SK-N-SH treated with all-trans-retinoic acid at 6 μM for 48 hours (cell line): Measurements from ENCODE around the gene PGC.

Experiments used
- ATAC-seq: fragments of 200-7000 bp; cut with Tn5 transposase; 3 replicates; pipeline ENCODE4 v1.9.1; 2020; ENCODE audit warnings: mild to moderate bottlenecking, moderate library complexity
- ARNTL ChIP-seq: fragments of 450-650 bp; formaldehyde crosslinking; IDR thresholded peaks from 2 replicates; pipeline ENCODE4 v1.5.0; 2020; ENCODE audit warnings: low read depth, mild to moderate bottlenecking, moderate library complexity, borderline replicate concordance
- BACH2 ChIP-seq: fragments of 250-450 bp; sonication (Bioruptor Pico); IDR thresholded peaks from 2 replicates; pipeline ENCODE4 v1.9.0; 2021; ENCODE audit warnings: mild to moderate bottlenecking, borderline replicate concordance
- CSDC2 ChIP-seq: fragments of 250-450 bp; sonication (Bioruptor Pico); IDR thresholded peaks from 2 replicates; pipeline ENCODE4 v1.5.0; 2020; ENCODE audit warnings: mild to moderate bottlenecking, moderate library complexity
- ESRRG ChIP-seq: fragments of 250-450 bp; sonication (Bioruptor Pico); IDR thresholded peaks from 2 replicates; pipeline ENCODE4 v1.6.1; 2021; ENCODE audit warnings: mild to moderate bottlenecking
- RARB ChIP-seq: fragments of 250-450 bp; sonication (Bioruptor Pico); IDR thresholded peaks from 2 replicates; pipeline ENCODE4 v1.8.0; 2021; ENCODE audit warnings: mild to moderate bottlenecking, moderate library complexity
- TCF4 ChIP-seq: fragments of 250-450 bp; sonication (Bioruptor Pico); IDR thresholded peaks from 2 replicates; pipeline ENCODE4 v1.8.0; 2021; ENCODE audit warnings: mild to moderate bottlenecking, moderate library complexity, borderline replicate concordance
- TOX ChIP-seq: fragments of 250-450 bp; sonication (Bioruptor Pico); IDR thresholded peaks from 2 replicates; pipeline ENCODE4 v1.8.0; 2021; ENCODE audit warnings: mild to moderate bottlenecking, moderate library complexity, borderline replicate concordance
- ZFP3 ChIP-seq: fragments of 250-450 bp; sonication (Bioruptor Pico); IDR thresholded peaks from 2 replicates; pipeline ENCODE4 v1.5.0; 2020; ENCODE audit warnings: mild to moderate bottlenecking, moderate library complexity
- ZFP30 ChIP-seq: fragments of 450-650 bp; formaldehyde crosslinking; IDR thresholded peaks from 2 replicates; pipeline ENCODE4 v1.5.0; 2022; ENCODE audit warnings: mild to moderate bottlenecking, moderate library complexity
- ZNF565 ChIP-seq: fragments of 450-650 bp; formaldehyde crosslinking; conservative IDR thresholded peaks from 2 replicates; pipeline ENCODE4 v1.5.0; 2020; ENCODE audit warnings: low read depth, mild to moderate bottlenecking, moderate library complexity
- ZNF8 ChIP-seq: fragments of 450-650 bp; formaldehyde crosslinking; IDR thresholded peaks from 2 replicates; pipeline ENCODE4 v1.5.0; 2020; ENCODE audit warnings: mild to moderate bottlenecking, moderate library complexity
- TF ChIP-seq, protein P1 (sequence below): fragments of 250-450 bp; sonication (Bioruptor Pico); IDR thresholded peaks from 2 replicates; pipeline ENCODE4 v1.5.0; 2020; ENCODE audit warnings: mild to moderate bottlenecking, moderate library complexity
- TF ChIP-seq, protein P2 (sequence below): fragments of 250-450 bp; sonication (Bioruptor Pico); IDR thresholded peaks from 2 replicates; pipeline ENCODE4 v1.8.0; 2021; ENCODE audit warnings: low read depth, mild to moderate bottlenecking, moderate library complexity, borderline replicate concordance
- TF ChIP-seq, protein P3 (sequence below): fragments of 250-450 bp; sonication (Bioruptor Pico); IDR thresholded peaks from 2 replicates; pipeline ENCODE4 v1.8.0; 2020; ENCODE audit warnings: mild to moderate bottlenecking, moderate library complexity, borderline replicate concordance
- TF ChIP-seq, protein P4 (sequence below): fragments of 250-450 bp; sonication (Bioruptor Pico); IDR thresholded peaks from 2 replicates; pipeline ENCODE4 v1.5.1; 2021; ENCODE audit warnings: mild to moderate bottlenecking, moderate library complexity

Gene PGC

DNA sequence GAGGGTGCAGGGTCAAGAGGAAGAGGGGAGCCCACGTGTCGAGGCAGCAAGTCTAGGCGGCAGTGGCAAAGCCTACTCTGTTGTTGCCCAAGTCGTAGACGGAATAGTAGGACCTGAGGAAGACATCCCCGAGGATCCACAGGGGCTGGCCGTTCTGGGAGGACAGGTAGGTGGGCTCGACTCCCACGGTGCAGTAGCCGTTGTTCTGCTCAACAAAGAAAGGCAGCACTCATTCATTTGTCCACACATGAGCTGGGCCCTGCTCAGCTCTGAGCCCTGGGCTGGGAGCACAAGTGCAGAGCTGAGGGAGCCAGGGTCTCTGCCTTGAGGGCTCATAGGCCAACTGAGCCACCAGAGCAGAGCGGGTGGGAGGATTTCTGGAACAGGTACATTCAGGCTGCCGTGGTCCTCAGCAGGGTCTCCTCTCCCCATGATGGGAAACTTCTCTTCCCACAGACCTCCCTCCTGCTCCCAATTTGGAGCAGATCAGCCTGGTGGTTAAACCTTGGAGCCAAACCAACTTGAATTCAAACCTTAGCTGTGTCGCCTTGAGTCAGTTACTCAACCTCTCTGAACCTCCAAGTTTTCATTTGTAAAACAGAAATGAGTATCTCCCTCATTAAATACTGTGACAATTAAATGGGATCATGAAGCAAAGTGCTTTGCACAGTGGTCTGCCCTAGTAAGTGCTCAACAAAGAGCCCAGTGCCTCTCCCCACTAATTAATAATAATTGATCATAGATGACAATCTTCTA, 10.2 kb downstream of the PGC start (continued):
- TF ChIP-seq, protein P1, sequence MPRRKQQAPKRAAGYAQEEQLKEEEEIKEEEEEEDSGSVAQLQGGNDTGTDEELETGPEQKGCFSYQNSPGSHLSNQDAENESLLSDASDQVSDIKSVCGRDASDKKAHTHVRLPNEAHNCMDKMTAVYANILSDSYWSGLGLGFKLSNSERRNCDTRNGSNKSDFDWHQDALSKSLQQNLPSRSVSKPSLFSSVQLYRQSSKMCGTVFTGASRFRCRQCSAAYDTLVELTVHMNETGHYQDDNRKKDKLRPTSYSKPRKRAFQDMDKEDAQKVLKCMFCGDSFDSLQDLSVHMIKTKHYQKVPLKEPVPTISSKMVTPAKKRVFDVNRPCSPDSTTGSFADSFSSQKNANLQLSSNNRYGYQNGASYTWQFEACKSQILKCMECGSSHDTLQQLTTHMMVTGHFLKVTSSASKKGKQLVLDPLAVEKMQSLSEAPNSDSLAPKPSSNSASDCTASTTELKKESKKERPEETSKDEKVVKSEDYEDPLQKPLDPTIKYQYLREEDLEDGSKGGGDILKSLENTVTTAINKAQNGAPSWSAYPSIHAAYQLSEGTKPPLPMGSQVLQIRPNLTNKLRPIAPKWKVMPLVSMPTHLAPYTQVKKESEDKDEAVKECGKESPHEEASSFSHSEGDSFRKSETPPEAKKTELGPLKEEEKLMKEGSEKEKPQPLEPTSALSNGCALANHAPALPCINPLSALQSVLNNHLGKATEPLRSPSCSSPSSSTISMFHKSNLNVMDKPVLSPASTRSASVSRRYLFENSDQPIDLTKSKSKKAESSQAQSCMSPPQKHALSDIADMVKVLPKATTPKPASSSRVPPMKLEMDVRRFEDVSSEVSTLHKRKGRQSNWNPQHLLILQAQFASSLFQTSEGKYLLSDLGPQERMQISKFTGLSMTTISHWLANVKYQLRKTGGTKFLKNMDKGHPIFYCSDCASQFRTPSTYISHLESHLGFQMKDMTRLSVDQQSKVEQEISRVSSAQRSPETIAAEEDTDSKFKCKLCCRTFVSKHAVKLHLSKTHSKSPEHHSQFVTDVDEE: no peak
- TF ChIP-seq, protein P2, sequence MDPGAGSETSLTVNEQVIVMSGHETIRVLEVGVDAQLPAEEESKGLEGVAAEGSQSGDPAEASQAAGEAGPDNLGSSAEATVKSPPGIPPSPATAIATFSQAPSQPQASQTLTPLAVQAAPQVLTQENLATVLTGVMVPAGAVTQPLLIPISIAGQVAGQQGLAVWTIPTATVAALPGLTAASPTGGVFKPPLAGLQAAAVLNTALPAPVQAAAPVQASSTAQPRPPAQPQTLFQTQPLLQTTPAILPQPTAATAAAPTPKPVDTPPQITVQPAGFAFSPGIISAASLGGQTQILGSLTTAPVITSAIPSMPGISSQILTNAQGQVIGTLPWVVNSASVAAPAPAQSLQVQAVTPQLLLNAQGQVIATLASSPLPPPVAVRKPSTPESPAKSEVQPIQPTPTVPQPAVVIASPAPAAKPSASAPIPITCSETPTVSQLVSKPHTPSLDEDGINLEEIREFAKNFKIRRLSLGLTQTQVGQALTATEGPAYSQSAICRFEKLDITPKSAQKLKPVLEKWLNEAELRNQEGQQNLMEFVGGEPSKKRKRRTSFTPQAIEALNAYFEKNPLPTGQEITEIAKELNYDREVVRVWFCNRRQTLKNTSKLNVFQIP (CRISPR knock-in tag): no peak
- no peak for TF ChIP-seq RARB (CRISPR knock-in tag)
- TF ChIP-seq ESRRG (CRISPR knock-in tag): no peak
- TF ChIP-seq, protein P3, sequence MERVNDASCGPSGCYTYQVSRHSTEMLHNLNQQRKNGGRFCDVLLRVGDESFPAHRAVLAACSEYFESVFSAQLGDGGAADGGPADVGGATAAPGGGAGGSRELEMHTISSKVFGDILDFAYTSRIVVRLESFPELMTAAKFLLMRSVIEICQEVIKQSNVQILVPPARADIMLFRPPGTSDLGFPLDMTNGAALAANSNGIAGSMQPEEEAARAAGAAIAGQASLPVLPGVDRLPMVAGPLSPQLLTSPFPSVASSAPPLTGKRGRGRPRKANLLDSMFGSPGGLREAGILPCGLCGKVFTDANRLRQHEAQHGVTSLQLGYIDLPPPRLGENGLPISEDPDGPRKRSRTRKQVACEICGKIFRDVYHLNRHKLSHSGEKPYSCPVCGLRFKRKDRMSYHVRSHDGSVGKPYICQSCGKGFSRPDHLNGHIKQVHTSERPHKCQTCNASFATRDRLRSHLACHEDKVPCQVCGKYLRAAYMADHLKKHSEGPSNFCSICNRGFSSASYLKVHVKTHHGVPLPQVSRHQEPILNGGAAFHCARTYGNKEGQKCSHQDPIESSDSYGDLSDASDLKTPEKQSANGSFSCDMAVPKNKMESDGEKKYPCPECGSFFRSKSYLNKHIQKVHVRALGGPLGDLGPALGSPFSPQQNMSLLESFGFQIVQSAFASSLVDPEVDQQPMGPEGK (CRISPR knock-in tag): no peak

DNA sequence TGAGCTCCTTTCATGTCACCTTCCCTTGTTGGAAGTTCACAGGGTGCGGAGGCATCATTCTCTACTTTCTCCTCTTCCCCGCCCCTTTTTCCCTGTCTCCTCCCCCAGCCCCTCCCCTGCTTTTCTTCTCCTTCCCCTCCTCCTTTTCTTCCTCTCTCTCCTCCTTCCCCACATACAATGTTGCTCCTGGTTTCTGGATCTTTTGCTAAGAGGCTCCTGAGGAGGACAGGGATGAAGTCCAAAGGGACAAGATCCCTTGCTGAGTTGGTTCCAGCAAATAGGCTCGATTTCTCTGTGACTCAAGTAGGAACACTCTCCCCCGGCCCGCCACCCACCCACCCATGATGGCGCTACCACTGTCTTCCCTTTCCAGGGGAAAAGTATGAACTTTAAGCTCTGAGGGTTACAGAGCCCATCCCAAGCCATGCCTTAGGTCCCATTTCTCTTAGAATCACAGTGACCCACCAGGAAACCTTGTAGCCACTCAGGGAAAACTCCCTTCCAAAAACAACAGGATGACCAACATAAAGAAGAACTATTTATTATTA, 10.9 kb downstream of the PGC start:
- no peak for ATAC-seq
- no peak for TF ChIP-seq ARNTL (CRISPR knock-in tag)
- TF ChIP-seq ZFP3 (CRISPR knock-in tag): no peak
- no peak for TF ChIP-seq TOX (CRISPR knock-in tag)
- no peak for TF ChIP-seq CSDC2 (CRISPR knock-in tag)
- TF ChIP-seq ZNF565 (CRISPR knock-in tag): no peak
- no peak for TF ChIP-seq ZNF8 (CRISPR knock-in tag)
- no peak for TF ChIP-seq BACH2
- TF ChIP-seq, protein P4, sequence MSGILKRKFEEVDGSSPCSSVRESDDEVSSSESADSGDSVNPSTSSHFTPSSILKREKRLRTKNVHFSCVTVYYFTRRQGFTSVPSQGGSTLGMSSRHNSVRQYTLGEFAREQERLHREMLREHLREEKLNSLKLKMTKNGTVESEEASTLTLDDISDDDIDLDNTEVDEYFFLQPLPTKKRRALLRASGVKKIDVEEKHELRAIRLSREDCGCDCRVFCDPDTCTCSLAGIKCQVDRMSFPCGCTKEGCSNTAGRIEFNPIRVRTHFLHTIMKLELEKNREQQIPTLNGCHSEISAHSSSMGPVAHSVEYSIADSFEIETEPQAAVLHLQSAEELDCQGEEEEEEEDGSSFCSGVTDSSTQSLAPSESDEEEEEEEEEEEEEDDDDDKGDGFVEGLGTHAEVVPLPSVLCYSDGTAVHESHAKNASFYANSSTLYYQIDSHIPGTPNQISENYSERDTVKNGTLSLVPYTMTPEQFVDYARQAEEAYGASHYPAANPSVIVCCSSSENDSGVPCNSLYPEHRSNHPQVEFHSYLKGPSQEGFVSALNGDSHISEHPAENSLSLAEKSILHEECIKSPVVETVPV (CRISPR knock-in tag): no peak
- no peak for TF ChIP-seq TCF4 (CRISPR knock-in tag)
- no peak for TF ChIP-seq ZFP30
- TF ChIP-seq, protein P3 (CRISPR knock-in tag): no peak
- TF ChIP-seq, protein P1: no peak
